Measurements from ENCODE around the gene FBRSL1. TPM values are rescaled to one million over a fixed set of nuclear protein-coding genes. Genes with fewer than 3 reads are reported as not detected.

Gene FBRSL1
- total and polyA plus RNA-seq, 2 donors from 2014 or later = 23.8 to 44.7 TPM

DNA sequence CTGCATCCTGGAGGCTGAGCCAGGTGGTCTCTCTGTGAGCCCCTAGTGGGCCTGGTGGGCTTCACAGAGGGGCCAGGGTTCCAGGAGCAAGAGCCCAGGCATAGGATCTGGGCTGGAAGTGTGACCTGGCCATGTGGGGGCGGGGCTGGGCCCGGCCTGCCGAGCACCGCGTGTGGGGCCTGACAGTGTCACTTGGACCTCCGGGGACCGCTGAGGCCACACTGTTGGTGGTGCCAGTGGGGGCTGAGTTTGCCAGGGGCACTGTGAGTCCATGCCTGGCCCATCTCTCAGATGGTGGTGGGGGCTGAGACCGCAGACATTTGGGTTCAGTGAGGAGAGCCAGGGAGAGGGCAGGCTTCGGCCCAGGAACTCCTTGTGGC is 5.2 kb downstream of the FBRSL1 start:
- TF ChIP-seq, protein P1, sequence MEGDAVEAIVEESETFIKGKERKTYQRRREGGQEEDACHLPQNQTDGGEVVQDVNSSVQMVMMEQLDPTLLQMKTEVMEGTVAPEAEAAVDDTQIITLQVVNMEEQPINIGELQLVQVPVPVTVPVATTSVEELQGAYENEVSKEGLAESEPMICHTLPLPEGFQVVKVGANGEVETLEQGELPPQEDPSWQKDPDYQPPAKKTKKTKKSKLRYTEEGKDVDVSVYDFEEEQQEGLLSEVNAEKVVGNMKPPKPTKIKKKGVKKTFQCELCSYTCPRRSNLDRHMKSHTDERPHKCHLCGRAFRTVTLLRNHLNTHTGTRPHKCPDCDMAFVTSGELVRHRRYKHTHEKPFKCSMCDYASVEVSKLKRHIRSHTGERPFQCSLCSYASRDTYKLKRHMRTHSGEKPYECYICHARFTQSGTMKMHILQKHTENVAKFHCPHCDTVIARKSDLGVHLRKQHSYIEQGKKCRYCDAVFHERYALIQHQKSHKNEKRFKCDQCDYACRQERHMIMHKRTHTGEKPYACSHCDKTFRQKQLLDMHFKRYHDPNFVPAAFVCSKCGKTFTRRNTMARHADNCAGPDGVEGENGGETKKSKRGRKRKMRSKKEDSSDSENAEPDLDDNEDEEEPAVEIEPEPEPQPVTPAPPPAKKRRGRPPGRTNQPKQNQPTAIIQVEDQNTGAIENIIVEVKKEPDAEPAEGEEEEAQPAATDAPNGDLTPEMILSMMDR (IDR thresholded peaks at IDR 0.05; ENCODE audit: borderline replicate concordance, extremely low read depth, insufficient read depth) = no peak
- H3K27ac ChIP-seq (ENCODE audit: low read depth in 2 of 2, low read length in 2 of 2) = no peak overlapping the region
- intact Hi-C loops (cut with DNase I) = no loop called here

DNA sequence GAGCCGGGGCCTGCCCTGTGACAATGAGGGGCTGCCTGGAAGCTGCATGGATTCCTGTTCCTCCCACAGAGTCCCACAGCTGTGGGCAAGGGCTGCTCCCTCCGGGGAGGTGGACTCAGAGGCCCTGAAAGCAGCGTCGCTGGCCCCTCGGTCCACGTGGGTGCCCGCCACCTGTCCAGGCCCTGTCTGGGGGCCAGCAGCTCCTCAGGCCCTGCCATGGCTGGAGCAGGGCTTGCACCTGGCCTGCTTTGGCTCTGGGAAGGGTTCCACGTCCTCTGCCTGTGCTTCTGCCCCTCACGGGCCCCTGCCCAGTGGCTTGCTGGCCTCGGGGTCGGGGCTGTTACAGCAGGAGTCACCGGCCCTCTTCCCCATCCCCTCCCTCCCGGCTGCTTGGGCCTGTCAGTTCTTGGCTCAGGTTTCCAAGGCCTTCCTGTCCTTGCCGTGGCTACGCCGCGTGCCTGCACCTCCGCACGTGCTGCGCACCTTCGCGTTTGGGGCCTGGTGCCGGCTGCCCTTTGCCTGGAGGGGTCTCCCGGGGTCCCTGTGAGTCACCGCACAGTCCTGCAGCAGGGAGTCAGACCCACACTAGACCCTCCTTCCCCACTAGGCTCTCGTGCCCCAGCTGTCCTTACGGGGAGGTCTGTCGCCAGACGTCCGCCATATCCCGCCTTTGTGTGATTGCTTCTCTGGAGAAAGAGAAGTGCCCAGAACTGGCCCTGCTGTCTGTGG is 5.8 kb downstream of the FBRSL1 start:
- Histone ChIP-seq H3K9ac (ENCODE audit: low read length in 3 of 3) (no peak overlapping the region), H3K4me3 (ENCODE audit: low read length in 3 of 3) (no peak overlapping the region), H3K4me1 (ENCODE audit: control insufficient read depth in 2 of 3, insufficient read depth in 2 of 3, low read depth in 1 of 3, low read length in 3 of 3) (peaks cover 0 to 80% (median 53%) of the 10 kb centered on the region in 3 donors), H3K9me3 (ENCODE audit: control insufficient read depth in 2 of 3, insufficient read depth in 1 of 3, low read length in 3 of 3) (no peaks in the 10 kb centered on the region), H3K36me3 (ENCODE audit: control insufficient read depth in 2 of 3, insufficient read depth in 3 of 3, low read length in 3 of 3) (no peaks in the 10 kb centered on the region), H3K27ac (ENCODE audit: low read depth in 2 of 2, low read length in 2 of 2) (no peak overlapping the region), H3K27me3 (ENCODE audit: control insufficient read depth, insufficient read depth, low read length) (no peaks in the 10 kb centered on the region)
- DNase-seq = peak in 3 of 5 donors; percentile 50 to 65 (median 63)
- intact Hi-C loops (cut with DNase I) = no loop called here
- no peak for FAIRE-seq
- TF ChIP-seq, protein P1 (IDR thresholded peaks at IDR 0.05; ENCODE audit: borderline replicate concordance, extremely low read depth, insufficient read depth) = no peak

More for the DNA sequence above, 5.2 kb downstream of the FBRSL1 start:
- Histone ChIP-seq H3K36me3 (ENCODE audit: control insufficient read depth in 2 of 3, insufficient read depth in 3 of 3, low read length in 3 of 3) (no peaks in the 10 kb centered on the region), H3K9me3 (ENCODE audit: control insufficient read depth in 2 of 3, insufficient read depth in 1 of 3, low read length in 3 of 3) (no peaks in the 10 kb centered on the region), H3K4me1 (ENCODE audit: control insufficient read depth in 2 of 3, insufficient read depth in 2 of 3, low read depth in 1 of 3, low read length in 3 of 3) (peaks cover 0 to 73% (median 53%) of the 10 kb centered on the region in 3 donors), H3K4me3 (ENCODE audit: low read length in 3 of 3) (no peak overlapping the region), H3K27me3 (ENCODE audit: control insufficient read depth, insufficient read depth, low read length) (no peaks in the 10 kb centered on the region), H3K9ac (ENCODE audit: low read length in 3 of 3) (no peak overlapping the region)
- FAIRE-seq (no peak), DNase-seq (no peak)

DNA sequence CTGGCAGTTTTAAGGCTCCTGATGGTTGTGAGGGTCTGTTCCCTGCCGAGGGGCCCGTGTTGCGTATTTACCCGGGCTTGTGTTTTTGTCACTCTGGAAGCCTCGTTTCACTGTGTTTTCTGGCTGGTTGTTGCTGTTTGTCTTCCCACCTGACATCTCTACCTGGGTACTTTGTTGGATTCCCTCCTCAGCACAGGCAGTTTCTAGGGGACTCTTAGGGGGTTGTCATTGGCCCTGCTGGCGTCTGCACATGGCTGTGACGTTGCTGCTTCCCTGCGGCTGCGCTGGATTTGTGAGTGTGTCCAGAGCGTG is 6.4 kb downstream of the FBRSL1 start:
- intact Hi-C loops (cut with DNase I) = no loop called here
- H3K36me3 ChIP-seq (ENCODE audit: control insufficient read depth in 2 of 3, insufficient read depth in 3 of 3, low read length in 3 of 3) = no peaks in the 10 kb centered on the region
- no peak overlapping the region for H3K4me3 ChIP-seq (ENCODE audit: low read length in 3 of 3)
- no peak overlapping the region for H3K9ac ChIP-seq (ENCODE audit: low read length in 3 of 3)
- FAIRE-seq (no peak), DNase-seq (no peak)
- H3K4me1 ChIP-seq (ENCODE audit: control insufficient read depth in 2 of 3, insufficient read depth in 2 of 3, low read depth in 1 of 3, low read length in 3 of 3) = peaks cover 0 to 80% (median 50%) of the 10 kb centered on the region in 3 donors
- TF ChIP-seq, protein P1 (IDR thresholded peaks at IDR 0.05; ENCODE audit: borderline replicate concordance, extremely low read depth, insufficient read depth) = no peak
- H3K9me3 ChIP-seq (ENCODE audit: control insufficient read depth in 2 of 3, insufficient read depth in 1 of 3, low read length in 3 of 3) = no peaks in the 10 kb centered on the region
- H3K27ac ChIP-seq (ENCODE audit: low read depth in 2 of 2, low read length in 2 of 2) = no peak overlapping the region
- H3K27me3 ChIP-seq (ENCODE audit: control insufficient read depth, insufficient read depth, low read length) = no peaks in the 10 kb centered on the region
